Measurements from ENCODE around the gene GRM8. TPM values are rescaled to one million over a fixed set of nuclear protein-coding genes. Genes with fewer than 3 reads are reported as not detected.

Gene GRM8
- total RNA-seq, 6 experiments from 2014 or later, result not detected

- H3K4me3 Mint-ChIP-seq, result no peak overlapping the region
These were observed 850.8 kb downstream of the GRM8 start for GRCh38 chr7:126401918-126402317.

GRCh38 chr7:126398851-126399529, 853.8 kb downstream of the GRM8 start:
- Mint-ChIP-seq H3K27ac (no peak overlapping the region), H3K4me3 (no peak overlapping the region), H3K9me3 (peaks cover 40% of the 10 kb centered on the region), H3K4me1 (ENCODE audit: low read depth) (no peaks in the 10 kb centered on the region), H3K36me3 (ENCODE audit: low read depth) (peaks cover 4% of the 10 kb centered on the region; the same call in 1 of the 2 replicates), H3K27me3 (ENCODE audit: insufficient read depth) (no peaks in the 10 kb centered on the region)
- no peak for TF ChIP-seq CTCF (IDR thresholded peaks at IDR 0.05)
- DNase-seq, result no peak

More at GRCh38 chr7:126401918-126402317, 850.8 kb downstream of the GRM8 start:
- Mint-ChIP-seq H3K36me3 (ENCODE audit: low read depth) (no peaks in the 10 kb centered on the region), H3K27ac (no peak overlapping the region), H3K4me1 (ENCODE audit: low read depth) (no peaks in the 10 kb centered on the region), H3K27me3 (ENCODE audit: insufficient read depth) (no peaks in the 10 kb centered on the region), H3K9me3 (peaks cover 42% of the 10 kb centered on the region)
- TF ChIP-seq CTCF (IDR thresholded peaks at IDR 0.05), result no peak
- DNase-seq, result no peak

GRCh38 chr7:126398285-126398684, 854.5 kb downstream of the GRM8 start:
- DNase-seq, result no peak
- H3K9me3 Mint-ChIP-seq, result peaks cover 41% of the 10 kb centered on the region
- no peak overlapping the region for H3K27ac Mint-ChIP-seq
- TF ChIP-seq CTCF (IDR thresholded peaks at IDR 0.05), result no peak
- H3K27me3 Mint-ChIP-seq (ENCODE audit: insufficient read depth), result no peaks in the 10 kb centered on the region
- H3K4me1 Mint-ChIP-seq (ENCODE audit: low read depth), result no peaks in the 10 kb centered on the region
- no peak overlapping the region for H3K4me3 Mint-ChIP-seq
- H3K36me3 Mint-ChIP-seq (ENCODE audit: low read depth), result peaks cover 4% of the 10 kb centered on the region; the same call in 1 of the 2 replicates

GRCh38 chr7:126394406-126394805, 858.3 kb downstream of the GRM8 start:
- DNase-seq, result no peak

More at GRCh38 chr7:126394406-126394805, 858.3 kb downstream of the GRM8 start:
- H3K27ac Mint-ChIP-seq, result no peak overlapping the region
- H3K9me3 Mint-ChIP-seq, result peaks cover 36% of the 10 kb centered on the region
- H3K4me3 Mint-ChIP-seq, result no peak overlapping the region
- H3K4me1 Mint-ChIP-seq (ENCODE audit: low read depth), result no peaks in the 10 kb centered on the region
- H3K36me3 Mint-ChIP-seq (ENCODE audit: low read depth), result peaks cover 18% of the 10 kb centered on the region; the same call in 1 of the 2 replicates
- TF ChIP-seq CTCF (IDR thresholded peaks at IDR 0.05), result no peak
- H3K27me3 Mint-ChIP-seq (ENCODE audit: insufficient read depth), result no peaks in the 10 kb centered on the region; the same call in 1 of the 2 replicates

Small RNA genes lying within 50 kb of the gene (microRNA-seq; reads per million reads assigned to microRNA genes)
- gene MIR592, result not detected

Other genes with a start within 250 kb of the GRM8 start
- 10 to 100 TPM; 24.3 to 26.7 (median 25.7) TPM for gene ZNF800, start 139.8 kb upstream of the GRM8 start, total RNA-seq (2021; fragmentation: NEBNext Ultra II Directional; extraction: Animal tissue kit (Norgen Biotek cat#: 25700))